Activated naive CD8-positive, alpha-beta T cell treated with anti-CD3 and anti-CD28 coated beads for 36 hours (primary cell): ENCODE data around the gene KCNH3. TPM values are rescaled to one million over a fixed set of nuclear protein-coding genes. Genes with fewer than 3 reads are reported as not detected.
"Not testable (repeated sequence)": the region's sequence is repeated elsewhere in the genome, so short reads cannot be mapped to it uniquely, and the experiment has no call there.

ENCODE experiments used
- DNase-seq: peaks from one replicate; pipeline ENCODE4 v3.0.0; 2021
- H3K27ac Mint-ChIP-seq: one replicate; pipeline ENCODE4 v1.8.0; 2022; ENCODE audit warnings: mild to moderate bottlenecking, moderate library complexity, mixed read lengths
- H3K27me3 Mint-ChIP-seq: one replicate; pipeline ENCODE4 v1.8.0; 2022; ENCODE audit warnings: mild to moderate bottlenecking, mixed read lengths
- H3K36me3 Mint-ChIP-seq: one replicate; pipeline ENCODE4 v1.8.0; 2021; ENCODE audit warnings: mild to moderate bottlenecking, mixed read lengths
- H3K4me1 Mint-ChIP-seq: one replicate; pipeline ENCODE4 v1.8.0; 2021; ENCODE audit warnings: mixed read lengths
- H3K4me3 Mint-ChIP-seq: one replicate; pipeline ENCODE4 v1.8.0; 2022; ENCODE audit warnings: mild to moderate bottlenecking, moderate library complexity, mixed read lengths
- H3K9me3 Mint-ChIP-seq: one replicate; pipeline ENCODE4 v1.8.0; 2022; ENCODE audit warnings: mixed read lengths
- total RNA-seq, 2 experiments: library from RNA; stranded (reverse); gene quantifications; one replicate each; pipeline ENCODE4 v1.2.3, GENCODE V29; 2021

The KCNH3 gene
- total RNA-seq: 10 to 100 TPM; 10.2 to 10.9 TPM

GRCh38 chr12:49538510-49539403, at the start of gene KCNH3:
KCNH3 (plus strand) TSS chr12:49539030; CDS start chr12:49539417, 387 bp downstream.
- H3K4me1 Mint-ChIP-seq: peaks cover 8% of the 10 kb centered on the region
- H3K27ac Mint-ChIP-seq: no peak within 1 kb of the TSS
- H3K36me3 Mint-ChIP-seq: no peaks in the 10 kb centered on the region
- DNase-seq: peak; percentile 82
- H3K9me3 Mint-ChIP-seq: no peaks in the 10 kb centered on the region
- H3K27me3 Mint-ChIP-seq: peaks cover 38% of the 10 kb centered on the region
- peak within 1 kb of the TSS; percentile 66 for H3K4me3 Mint-ChIP-seq

DNA sequence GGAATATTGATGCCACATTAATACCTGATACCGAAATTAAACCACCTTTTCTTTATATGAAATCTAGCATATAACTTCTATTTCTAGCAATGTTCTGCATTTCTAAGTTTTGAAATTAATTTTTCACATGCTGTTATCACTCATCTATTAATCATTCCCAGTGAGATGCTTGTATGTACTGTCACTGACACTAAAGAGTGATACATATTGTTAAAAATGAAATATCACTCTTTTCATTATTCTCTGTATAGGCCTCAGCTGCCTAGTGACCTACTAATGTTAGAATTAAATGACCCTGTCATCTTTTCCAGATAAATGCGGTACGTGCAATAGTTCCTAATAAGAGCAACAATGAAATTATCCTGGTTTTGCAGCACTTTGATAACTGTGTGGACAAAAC, 49.7 kb upstream of the KCNH3 start:
- no peak for DNase-seq
- Mint-ChIP-seq H3K36me3 (no peaks in the 10 kb centered on the region), H3K4me1 (no peaks in the 10 kb centered on the region), H3K27ac (no peak overlapping the region), H3K27me3 (no peaks in the 10 kb centered on the region), H3K4me3 (no peak overlapping the region), H3K9me3 (no peaks in the 10 kb centered on the region)

- DNase-seq: no peak
- Mint-ChIP-seq H3K9me3 (no peaks in the 10 kb centered on the region), H3K27ac (no peak overlapping the region), H3K27me3 (no peaks in the 10 kb centered on the region), H3K4me1 (no peaks in the 10 kb centered on the region), H3K36me3 (no peaks in the 10 kb centered on the region), H3K4me3 (no peak overlapping the region)
Measured at GRCh38 chr12:49489720-49490119, 49.1 kb upstream of the KCNH3 start.

- no peak for DNase-seq
- H3K27ac Mint-ChIP-seq: no peak overlapping the region
Measured at GRCh38 chr12:49491823-49492222, 47.0 kb upstream of the KCNH3 start.

DNA sequence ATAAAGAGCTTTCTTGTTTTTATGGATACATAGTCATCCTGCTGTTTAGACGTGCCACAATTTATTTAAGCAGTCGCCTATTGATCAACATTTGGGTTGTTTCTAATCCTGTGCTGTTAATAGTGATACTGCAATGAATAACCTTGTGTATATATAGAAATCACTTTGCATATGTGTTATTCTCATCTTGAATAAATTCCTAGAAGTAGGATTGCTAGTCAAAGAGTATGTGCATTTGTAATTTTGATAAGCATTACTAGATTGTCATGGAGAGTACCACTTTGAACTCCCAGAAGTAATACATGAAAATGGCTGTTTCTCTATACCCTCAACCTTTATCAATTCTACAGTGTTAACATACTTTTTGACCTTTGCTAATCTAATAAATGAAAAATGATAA, 44.9 kb upstream of the KCNH3 start:
- Mint-ChIP-seq H3K36me3 (no peaks in the 10 kb centered on the region), H3K27ac (no peak overlapping the region), H3K27me3 (no peaks in the 10 kb centered on the region), H3K9me3 (no peaks in the 10 kb centered on the region), H3K4me1 (no peaks in the 10 kb centered on the region), H3K4me3 (no peak overlapping the region)
- DNase-seq: no peak

More at GRCh38 chr12:49491823-49492222, 47.0 kb upstream of the KCNH3 start:
- no peaks in the 10 kb centered on the region for H3K4me1 Mint-ChIP-seq
- no peaks in the 10 kb centered on the region for H3K36me3 Mint-ChIP-seq
- no peaks in the 10 kb centered on the region for H3K27me3 Mint-ChIP-seq
- no peaks in the 10 kb centered on the region for H3K9me3 Mint-ChIP-seq
- no peak overlapping the region for H3K4me3 Mint-ChIP-seq

DNA sequence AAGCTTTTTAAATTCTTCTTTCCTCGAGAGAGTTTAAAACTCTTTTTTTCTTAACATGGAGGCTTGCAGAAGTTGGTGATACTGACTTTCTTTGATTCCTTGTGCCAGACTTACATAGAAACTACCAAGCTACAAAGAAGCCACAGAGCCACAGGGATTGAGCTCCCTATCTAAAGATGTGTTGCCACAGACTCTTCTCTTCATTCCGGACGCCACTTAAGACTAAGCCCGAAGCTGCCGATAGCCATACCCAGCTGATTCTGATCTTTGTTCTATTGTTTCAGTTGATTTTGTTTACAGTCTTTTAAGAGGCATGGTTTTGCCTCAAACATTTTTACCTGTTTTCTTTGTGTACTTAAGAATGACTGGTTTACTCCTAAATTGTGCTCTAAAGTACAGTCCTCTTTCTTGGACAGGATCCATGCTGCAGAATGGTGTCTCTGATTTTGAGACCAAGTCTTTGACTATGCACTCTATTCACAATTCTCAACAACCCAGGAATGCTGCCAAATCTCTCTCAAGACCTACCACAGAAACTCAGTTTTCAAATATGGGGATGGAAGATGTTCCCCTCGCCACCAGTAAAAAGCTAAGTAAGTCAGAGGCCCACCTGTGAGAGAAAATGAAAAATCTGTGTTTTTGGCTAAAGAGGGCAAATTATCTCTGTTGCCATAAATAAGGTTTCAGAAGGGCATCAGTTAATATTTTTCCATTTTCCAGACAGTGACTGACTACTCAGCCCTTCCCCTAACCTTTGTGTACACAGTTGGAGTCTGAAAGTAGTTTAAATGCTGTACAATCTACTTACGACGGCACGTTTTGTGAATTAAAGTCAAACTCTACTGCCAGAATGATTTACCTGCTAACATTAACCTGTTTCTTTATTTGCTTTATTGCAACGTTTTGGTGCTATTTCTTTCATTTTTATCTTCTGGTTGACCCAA, 42.1 kb upstream of the KCNH3 start:
- Mint-ChIP-seq H3K4me1 (peaks cover 2% of the 10 kb centered on the region), H3K4me3 (no peak overlapping the region), H3K36me3 (peaks cover 2% of the 10 kb centered on the region), H3K9me3 (no peaks in the 10 kb centered on the region), H3K27ac (no peak overlapping the region), H3K27me3 (no peaks in the 10 kb centered on the region)
- DNase-seq: no peak

GRCh38 chr12:49501895-49502294, 36.9 kb upstream of the KCNH3 start:
- DNase-seq: no peak
- Mint-ChIP-seq H3K4me1 (peaks cover 4% of the 10 kb centered on the region), H3K4me3 (no peak overlapping the region), H3K9me3 (no peaks in the 10 kb centered on the region), H3K27me3 (no peaks in the 10 kb centered on the region), H3K36me3 (peaks cover 6% of the 10 kb centered on the region), H3K27ac (no peak overlapping the region)

DNA sequence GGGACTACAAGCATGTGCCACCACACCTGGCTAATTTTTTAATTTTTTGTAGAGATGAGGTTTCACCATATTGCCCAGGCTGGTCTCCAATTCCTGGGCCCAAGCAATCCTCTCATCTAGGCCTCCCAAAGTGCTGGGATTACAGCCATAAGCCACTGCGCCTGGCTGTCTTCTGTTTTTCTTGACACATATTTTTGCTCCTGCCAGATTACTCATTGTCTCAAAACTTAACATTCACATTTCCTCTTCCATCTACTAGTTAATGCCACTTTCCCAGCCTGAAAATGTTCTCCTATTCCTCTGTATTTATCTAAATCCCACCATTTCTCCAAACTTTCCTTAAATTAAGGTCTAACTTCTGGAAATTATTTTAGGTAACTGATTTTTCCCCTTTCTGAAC, 36.2 kb upstream of the KCNH3 start:
- DNase-seq: no peak
- Mint-ChIP-seq H3K4me3 (no peak overlapping the region), H3K4me1 (peaks cover 4% of the 10 kb centered on the region), H3K9me3 (no peaks in the 10 kb centered on the region), H3K36me3 (peaks cover 6% of the 10 kb centered on the region), H3K27ac (no peak overlapping the region), H3K27me3 (no peaks in the 10 kb centered on the region)

DNA sequence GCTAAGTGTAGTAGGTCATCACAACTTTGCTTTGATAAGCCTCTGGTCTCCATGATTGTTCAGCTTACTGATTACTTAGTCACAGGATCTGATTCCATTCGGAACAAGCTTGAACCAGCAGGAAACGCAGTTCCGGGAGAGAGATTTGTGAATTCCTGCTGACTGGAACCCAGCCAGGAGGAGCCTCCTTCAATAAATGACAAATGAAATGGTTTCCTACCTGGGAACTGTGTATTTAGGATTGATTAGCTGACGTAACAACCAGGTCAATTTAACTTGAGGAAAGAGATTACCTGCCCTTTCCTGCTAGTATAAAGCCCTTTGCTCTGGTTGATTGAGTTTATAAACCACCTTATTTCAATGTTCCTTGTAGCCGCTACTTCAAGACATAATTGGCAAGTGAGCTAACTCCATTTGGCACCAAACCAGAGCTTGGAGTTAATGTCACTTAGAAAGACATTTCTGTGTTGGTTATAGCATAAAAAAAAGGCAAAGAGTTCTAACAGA, 35.1 kb upstream of the KCNH3 start:
- Mint-ChIP-seq H3K4me3 (no peak overlapping the region), H3K4me1 (peaks cover 4% of the 10 kb centered on the region), H3K36me3 (peaks cover 6% of the 10 kb centered on the region), H3K9me3 (no peaks in the 10 kb centered on the region), H3K27ac (no peak overlapping the region), H3K27me3 (no peaks in the 10 kb centered on the region)
- DNase-seq: no peak

DNA sequence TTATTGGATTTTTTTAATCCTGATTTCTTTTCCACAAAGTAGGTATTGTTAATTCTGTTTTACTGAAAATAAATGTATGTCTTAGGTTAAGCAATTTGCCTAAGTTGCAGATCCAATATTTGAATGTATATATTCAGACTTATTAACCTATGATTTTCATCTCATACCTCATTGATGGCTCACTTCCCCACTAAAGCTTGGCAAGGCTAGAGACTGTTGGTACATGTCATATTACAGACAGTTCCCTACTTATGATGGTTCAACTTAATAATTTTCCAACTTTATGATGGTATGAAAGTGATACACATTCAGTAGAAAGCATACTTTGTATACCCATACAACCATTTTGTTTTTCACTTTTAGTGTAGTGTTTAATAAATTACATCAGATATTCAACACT, 33.2 kb upstream of the KCNH3 start:
- Mint-ChIP-seq H3K4me3 (no peak overlapping the region), H3K9me3 (no peaks in the 10 kb centered on the region), H3K27me3 (no peaks in the 10 kb centered on the region), H3K27ac (no peak overlapping the region), H3K36me3 (peaks cover 4% of the 10 kb centered on the region), H3K4me1 (peaks cover 4% of the 10 kb centered on the region)
- DNase-seq: no peak

- Mint-ChIP-seq H3K4me3 (no peak overlapping the region), H3K4me1 (no peaks in the 10 kb centered on the region), H3K27me3 (no peaks in the 10 kb centered on the region), H3K27ac (no peak overlapping the region), H3K9me3 (no peaks in the 10 kb centered on the region), H3K36me3 (peaks cover 4% of the 10 kb centered on the region)
- DNase-seq: no peak
Measured at GRCh38 chr12:49507139-49507538, 31.7 kb upstream of the KCNH3 start.

GRCh38 chr12:49509681-49510080, 29.1 kb upstream of the KCNH3 start:
- not testable (repeated sequence) for H3K36me3 Mint-ChIP-seq, H3K4me1 Mint-ChIP-seq, H3K27me3 Mint-ChIP-seq, H3K27ac Mint-ChIP-seq, H3K9me3 Mint-ChIP-seq, H3K4me3 Mint-ChIP-seq, DNase-seq

DNA sequence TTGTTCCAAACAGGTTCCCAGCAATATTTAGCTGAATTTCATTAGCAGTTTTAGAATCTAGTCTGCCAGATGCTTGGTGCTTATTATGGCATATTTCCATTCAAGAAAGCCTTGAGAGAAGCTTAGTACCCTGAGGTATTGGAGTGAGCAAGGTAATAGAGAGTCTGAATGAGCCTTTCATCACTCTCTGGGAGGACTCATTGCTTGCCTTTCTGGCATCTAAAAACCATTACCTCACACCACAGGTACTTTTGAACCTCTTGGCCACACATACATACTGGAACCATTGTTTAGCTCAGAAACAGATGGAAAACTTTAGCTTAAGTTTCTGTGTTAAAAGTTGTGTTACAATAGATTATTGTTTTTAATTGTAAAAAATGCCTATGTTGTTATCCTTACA, 27.4 kb upstream of the KCNH3 start:
- DNase-seq: no peak
- Mint-ChIP-seq H3K36me3 (no peaks in the 10 kb centered on the region), H3K4me1 (no peaks in the 10 kb centered on the region), H3K9me3 (no peaks in the 10 kb centered on the region), H3K27ac (no peak overlapping the region), H3K27me3 (no peaks in the 10 kb centered on the region), H3K4me3 (no peak overlapping the region)

GRCh38 chr12:49512546-49512945, 26.3 kb upstream of the KCNH3 start:
- Mint-ChIP-seq H3K36me3 (no peaks in the 10 kb centered on the region), H3K9me3 (no peaks in the 10 kb centered on the region), H3K4me3 (no peak overlapping the region), H3K27me3 (no peaks in the 10 kb centered on the region), H3K27ac (no peak overlapping the region), H3K4me1 (no peaks in the 10 kb centered on the region)
- DNase-seq: no peak

- Mint-ChIP-seq H3K27me3 (no peaks in the 10 kb centered on the region), H3K4me3 (no peak overlapping the region), H3K4me1 (peaks cover 6% of the 10 kb centered on the region), H3K36me3 (peaks cover 2% of the 10 kb centered on the region), H3K9me3 (no peaks in the 10 kb centered on the region), H3K27ac (no peak overlapping the region)
- DNase-seq: no peak
Measured at GRCh38 chr12:49515266-49515665, 23.6 kb upstream of the KCNH3 start.
